ENCODE results near the gene PUS7L. TPM values are rescaled to one million over a fixed set of nuclear protein-coding genes. Genes with fewer than 3 reads are reported as not detected.
A peak's percentile ranks its signal among the peaks of the same experiment; 100 is the strongest.

The PUS7L gene
- total and polyA plus RNA-seq, 2 experiments from 2014 or later, result 36.0 to 66.1 TPM

GRCh38 chr12:43807386-43807785 is 48.8 kb upstream of the PUS7L start:
- H3K4me1 ChIP-seq (ENCODE audit: insufficient read depth), result peaks cover 5% of the 10 kb centered on the region; the same call in 1 of the 2 replicates
- H3K27ac ChIP-seq (ENCODE audit: low read depth), result no peak overlapping the region
- H3K4me1 Mint-ChIP-seq, result peaks cover 9% of the 10 kb centered on the region; the same call in 2 of the 3 replicates
- H3K36me3 ChIP-seq (ENCODE audit: insufficient read depth), result no peaks in the 10 kb centered on the region; the same call in 1 of the 2 replicates
- no peak overlapping the region for H3K4me3 ChIP-seq
- ATAC-seq (no peak), DNase-seq (ENCODE audit: low spot score) (no peak)
- H3K4me3 Mint-ChIP-seq, result peak overlapping the region; percentile 99
- H3K9me2 ChIP-seq (ENCODE audit: insufficient read depth), result no peaks in the 10 kb centered on the region
- H3K27ac Mint-ChIP-seq, result no peak overlapping the region
- TF ChIP-seq, protein P1, sequence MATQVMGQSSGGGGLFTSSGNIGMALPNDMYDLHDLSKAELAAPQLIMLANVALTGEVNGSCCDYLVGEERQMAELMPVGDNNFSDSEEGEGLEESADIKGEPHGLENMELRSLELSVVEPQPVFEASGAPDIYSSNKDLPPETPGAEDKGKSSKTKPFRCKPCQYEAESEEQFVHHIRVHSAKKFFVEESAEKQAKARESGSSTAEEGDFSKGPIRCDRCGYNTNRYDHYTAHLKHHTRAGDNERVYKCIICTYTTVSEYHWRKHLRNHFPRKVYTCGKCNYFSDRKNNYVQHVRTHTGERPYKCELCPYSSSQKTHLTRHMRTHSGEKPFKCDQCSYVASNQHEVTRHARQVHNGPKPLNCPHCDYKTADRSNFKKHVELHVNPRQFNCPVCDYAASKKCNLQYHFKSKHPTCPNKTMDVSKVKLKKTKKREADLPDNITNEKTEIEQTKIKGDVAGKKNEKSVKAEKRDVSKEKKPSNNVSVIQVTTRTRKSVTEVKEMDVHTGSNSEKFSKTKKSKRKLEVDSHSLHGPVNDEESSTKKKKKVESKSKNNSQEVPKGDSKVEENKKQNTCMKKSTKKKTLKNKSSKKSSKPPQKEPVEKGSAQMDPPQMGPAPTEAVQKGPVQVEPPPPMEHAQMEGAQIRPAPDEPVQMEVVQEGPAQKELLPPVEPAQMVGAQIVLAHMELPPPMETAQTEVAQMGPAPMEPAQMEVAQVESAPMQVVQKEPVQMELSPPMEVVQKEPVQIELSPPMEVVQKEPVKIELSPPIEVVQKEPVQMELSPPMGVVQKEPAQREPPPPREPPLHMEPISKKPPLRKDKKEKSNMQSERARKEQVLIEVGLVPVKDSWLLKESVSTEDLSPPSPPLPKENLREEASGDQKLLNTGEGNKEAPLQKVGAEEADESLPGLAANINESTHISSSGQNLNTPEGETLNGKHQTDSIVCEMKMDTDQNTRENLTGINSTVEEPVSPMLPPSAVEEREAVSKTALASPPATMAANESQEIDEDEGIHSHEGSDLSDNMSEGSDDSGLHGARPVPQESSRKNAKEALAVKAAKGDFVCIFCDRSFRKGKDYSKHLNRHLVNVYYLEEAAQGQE (IDR thresholded peaks at IDR 0.05; ENCODE audit: unreplicated experiment), result no peak
- TF ChIP-seq NANOG (IDR thresholded peaks at IDR 0.05; ENCODE audit: borderline replicate concordance) (no peak), ZNF331 (CRISPR knock-in tag; IDR thresholded peaks at IDR 0.05; ENCODE audit: low read depth) (no peak), EZH2 (IDR thresholded peaks at IDR 0.05; ENCODE audit: low read depth, unreplicated experiment) (no peak), EZH2phosphoT487 (IDR thresholded peaks at IDR 0.05; ENCODE audit: unreplicated experiment) (no peak), ZNF462 (CRISPR knock-in tag; IDR thresholded peaks at IDR 0.05) (no peak), POLR2AphosphoS5 (IDR thresholded peaks at IDR 0.05; ENCODE audit: low read depth) (no peak), ZNF114 (CRISPR knock-in tag; IDR thresholded peaks at IDR 0.05) (no peak), JUNB (IDR thresholded peaks at IDR 0.05; ENCODE audit: unreplicated experiment) (no peak)
- H3K9me3 Mint-ChIP-seq, result no peaks in the 10 kb centered on the region; the same call in 2 of the 3 replicates
- H2AFZ ChIP-seq, result no peak overlapping the region
- no peak overlapping the region for H3K4me2 ChIP-seq
- H3K36me3 Mint-ChIP-seq (ENCODE audit: low read depth), result peaks cover 4% of the 10 kb centered on the region
- peaks cover 4% of the 10 kb centered on the region for H3K27me3 Mint-ChIP-seq (ENCODE audit: insufficient read depth, low read depth, poor library complexity)
- H4K20me1 ChIP-seq (replicated peaks; ENCODE audit: insufficient read depth), result no peaks in the 10 kb centered on the region
- peaks cover 28% of the 10 kb centered on the region for H3K79me2 ChIP-seq (replicated peaks; ENCODE audit: insufficient read depth)
- H3F3A ChIP-seq (replicated peaks; ENCODE audit: low read depth), result no peaks in the 10 kb centered on the region; the same call in 1 of the 2 replicates
- H3K27me3 ChIP-seq (ENCODE audit: insufficient read depth), result no peaks in the 10 kb centered on the region

Data from GM23338 (cell line).